Globus pallidus (tissue), 1 donor: ENCODE results near the gene SLFN5.
A peak's percentile ranks its signal among the peaks of the same experiment; 100 is the strongest.
"Not testable (repeated sequence)": the region's sequence is repeated elsewhere in the genome, so short reads cannot be mapped to it uniquely, and the experiment has no call there.

ENCODE experiments used
- DNase-seq: peaks from one replicate; pipeline ENCODE4 v3.0.0-alpha.2; 2015; ENCODE audit warnings: low spot score

The SLFN5 gene

GRCh38 chr17:35291802-35292201, 48.9 kb downstream of the SLFN5 start:
- DNase-seq: no peak

DNA sequence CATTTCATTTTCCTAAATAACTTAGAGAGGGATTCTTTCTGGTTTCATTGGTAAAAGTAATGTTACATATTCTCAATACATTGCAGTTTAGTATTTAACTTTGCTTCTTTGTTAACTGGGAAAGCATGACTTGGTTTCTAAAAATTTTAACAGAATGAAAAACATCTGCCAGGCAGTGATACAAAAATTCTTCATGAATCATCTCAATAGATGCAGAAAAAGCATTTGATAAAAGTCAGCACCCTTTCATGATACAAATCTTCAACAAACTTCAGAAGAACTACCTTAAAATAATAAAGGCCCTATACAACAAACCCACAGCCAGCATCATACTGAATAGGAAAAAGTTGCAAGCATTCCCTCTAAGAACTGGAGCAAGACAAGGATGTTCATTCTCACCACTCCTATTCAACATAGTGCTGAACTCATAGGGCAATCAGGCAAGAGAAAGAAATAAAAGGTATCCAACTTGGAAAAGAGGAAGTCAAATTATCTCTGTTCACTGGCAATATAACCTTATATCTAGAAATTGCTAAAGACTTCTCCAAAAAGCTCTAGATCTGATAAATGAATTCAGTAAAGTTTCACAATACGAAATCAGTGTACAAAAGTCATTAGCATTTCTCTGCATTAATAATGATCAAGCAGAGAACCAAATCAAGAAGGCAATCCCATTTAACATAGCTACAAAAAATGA, 50.4 kb downstream of the SLFN5 start:
- no peak for DNase-seq

DNA sequence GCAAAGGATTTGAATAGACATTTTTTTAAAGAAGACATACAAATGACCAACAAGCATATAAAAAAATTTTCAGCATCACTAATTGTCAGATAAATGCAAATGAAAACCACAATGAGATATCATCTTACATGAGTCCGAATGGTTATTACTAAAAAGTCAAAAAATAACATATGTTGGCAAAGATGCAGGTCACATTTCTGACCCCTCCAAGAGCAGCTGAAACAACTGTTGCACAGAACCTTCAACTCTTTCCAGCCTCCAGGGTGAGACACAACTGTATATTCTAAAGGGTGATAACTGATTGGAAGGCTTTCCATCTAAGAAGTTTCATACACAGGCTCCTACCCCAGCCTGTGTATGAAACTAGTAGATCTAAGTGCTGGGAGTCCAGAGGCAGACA, 51.9 kb downstream of the SLFN5 start:
- no peak for DNase-seq

DNA sequence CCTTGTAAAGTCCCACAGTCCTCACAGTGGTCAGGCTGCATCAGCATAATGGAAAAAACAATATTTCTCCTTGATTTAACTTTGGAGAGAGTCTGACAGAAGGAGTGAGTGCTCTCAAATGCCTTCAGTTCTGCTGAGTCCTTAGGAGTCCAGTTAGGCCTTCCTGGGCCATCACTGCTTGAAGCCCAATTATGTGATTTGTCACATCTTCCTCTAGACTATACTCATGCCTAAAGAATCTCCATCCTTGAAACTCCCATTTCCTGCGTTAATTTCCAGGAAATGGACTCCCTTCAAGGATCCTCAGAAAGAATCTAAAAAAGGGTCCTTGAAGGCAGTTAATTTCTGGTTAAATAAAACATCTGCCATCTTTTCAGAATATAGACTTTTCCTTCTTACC, 52.8 kb downstream of the SLFN5 start:
- DNase-seq: no peak

- no peak for DNase-seq
Observed at GRCh38 chr17:35297666-35298065, 54.8 kb downstream of the SLFN5 start.

DNA sequence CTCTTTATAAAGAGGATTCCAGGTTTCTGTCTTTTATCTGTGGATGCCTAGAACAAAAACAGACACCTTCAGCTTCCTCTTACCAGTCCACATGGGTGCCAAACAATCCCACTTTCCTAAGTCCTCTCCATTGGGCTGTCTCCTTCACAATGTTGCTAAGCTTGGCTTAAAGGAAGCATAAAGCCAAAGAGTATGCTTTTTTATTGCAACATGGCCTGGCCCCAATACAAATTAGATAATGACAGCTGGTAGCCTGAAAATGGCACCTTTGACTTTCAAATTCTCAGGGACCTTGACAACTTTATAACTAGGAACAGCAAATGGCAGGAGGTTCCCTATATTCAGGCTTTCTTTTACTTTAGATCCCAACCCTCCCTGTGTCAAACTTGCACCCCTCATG, 55.8 kb downstream of the SLFN5 start:
- no peak for DNase-seq

- no peak for DNase-seq
Observed at GRCh38 chr17:35299135-35299534, 56.3 kb downstream of the SLFN5 start.

GRCh38 chr17:35309345-35309744, 66.5 kb downstream of the SLFN5 start:
- not testable (repeated sequence) for DNase-seq

DNA sequence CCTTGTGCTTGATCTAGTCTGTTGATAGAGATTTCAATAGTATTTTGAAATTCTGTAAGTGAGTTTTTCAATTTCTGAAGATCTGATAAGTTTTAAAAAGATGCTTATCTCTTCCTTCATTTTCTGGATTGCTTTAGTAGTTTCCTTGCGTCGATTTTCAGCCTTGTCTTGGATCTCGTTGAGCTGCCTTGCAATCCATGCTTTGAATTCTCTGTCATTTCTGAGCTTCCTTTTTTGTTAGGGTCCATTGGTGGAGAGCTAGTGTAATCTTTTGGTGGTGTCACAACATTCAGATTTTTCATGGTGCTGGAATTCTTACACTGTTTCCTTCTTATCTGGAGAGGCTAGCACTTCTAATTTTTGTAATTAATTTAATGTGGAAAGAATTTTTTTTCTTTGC, 69.5 kb downstream of the SLFN5 start:
- no peak for DNase-seq

GRCh38 chr17:35312790-35313711, 70.2 kb downstream of the SLFN5 start:
- peak; percentile 37 for DNase-seq

- DNase-seq: no peak
Observed at GRCh38 chr17:35313875-35314409, 71.1 kb downstream of the SLFN5 start.

DNA sequence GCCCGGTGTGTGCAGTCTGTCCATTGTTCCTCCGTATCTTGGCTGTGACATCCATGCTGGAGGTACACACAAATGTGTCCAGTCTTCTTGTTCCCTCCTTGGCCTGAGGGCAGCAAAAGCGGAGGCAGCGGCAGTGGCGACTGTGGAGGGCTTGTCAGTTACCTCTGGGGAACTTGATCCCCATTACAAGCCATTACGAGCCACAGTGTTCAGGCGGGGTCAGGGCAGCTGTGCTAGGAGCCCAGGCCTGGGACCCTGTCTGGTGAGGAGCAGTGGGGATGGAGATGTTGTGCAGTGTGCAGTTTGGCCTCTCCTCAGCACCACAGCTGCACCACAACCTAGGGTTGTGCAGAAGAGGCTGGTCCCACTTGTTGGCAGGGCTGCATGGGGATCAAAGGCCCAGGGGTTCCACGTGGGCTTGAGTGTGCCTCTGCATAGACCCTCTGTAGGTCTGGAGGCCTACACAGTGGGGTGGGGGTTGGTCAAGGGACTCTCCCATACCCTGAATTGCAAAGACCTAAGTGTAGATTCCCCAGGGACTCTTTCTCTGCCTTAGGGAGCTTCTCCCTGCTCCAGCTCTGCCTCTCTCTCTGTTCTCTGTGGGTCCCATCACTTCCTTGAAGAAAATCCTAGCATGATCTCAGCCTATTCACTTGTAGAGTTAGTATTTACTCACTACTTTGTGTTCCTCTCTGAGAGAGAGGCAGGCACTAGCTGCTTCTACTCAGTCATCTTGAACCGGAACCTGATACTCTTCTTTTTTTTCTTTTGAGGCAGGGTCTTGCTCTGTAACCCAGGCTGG, 71.7 kb downstream of the SLFN5 start:
- DNase-seq: no peak

- DNase-seq: no peak
Observed at GRCh38 chr17:35315283-35315682, 72.4 kb downstream of the SLFN5 start.

DNA sequence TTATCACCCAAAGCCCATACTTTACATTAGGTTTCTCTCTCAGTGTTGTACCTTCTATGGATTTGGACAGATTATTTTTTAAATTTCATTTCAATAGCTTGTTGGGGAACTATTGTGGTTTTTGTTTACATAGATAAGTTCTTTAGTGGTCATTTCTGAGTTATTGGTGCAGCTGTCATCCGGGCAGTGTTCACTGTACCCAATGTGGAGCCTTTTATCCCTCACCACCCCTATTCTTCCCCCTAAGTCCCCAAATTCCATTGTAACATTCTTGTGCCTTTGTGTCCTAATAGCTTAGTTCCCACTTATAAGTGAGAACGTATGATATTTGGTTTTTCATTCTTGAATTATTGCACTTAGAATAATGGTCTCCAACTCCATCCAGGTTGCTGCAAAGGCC, 73.1 kb downstream of the SLFN5 start:
- no peak for DNase-seq

DNA sequence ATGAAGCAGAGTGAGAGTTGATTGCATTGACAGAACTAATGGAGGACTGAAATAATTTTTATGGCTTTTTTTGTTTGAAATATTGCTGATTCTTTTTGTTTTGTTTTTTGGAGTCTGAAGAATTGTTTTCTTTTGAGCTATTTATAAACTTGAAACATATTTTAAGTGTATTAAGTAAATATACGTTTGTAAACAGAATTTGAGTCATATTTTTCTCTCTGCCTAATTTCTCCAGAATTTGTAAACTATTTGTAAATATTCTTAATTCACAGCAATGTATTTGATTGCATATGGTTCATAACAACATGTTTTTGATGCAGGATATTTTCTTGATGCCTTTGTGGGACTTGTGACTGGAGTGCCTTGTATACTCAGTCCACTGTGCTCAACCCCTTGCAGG, 79.9 kb downstream of the SLFN5 start:
- no peak for DNase-seq
